Adipose tissue (tissue), 3 donors: ENCODE results near the gene CCDC136. TPM values are rescaled to one million over a fixed set of nuclear protein-coding genes. Genes with fewer than 3 reads are reported as not detected.

Source experiments
- H3K27ac ChIP-seq: one replicate; pipeline ENCODE4 v1.5.1; 2013; ENCODE audit warnings: low read depth, low read length
- WGBS, 3 donors: extraction: QIAGEN DNeasy Blood & Tissue Kit; methylation state at CpG; one replicate each; pipeline ENCODE4 v1.1.7; 2013; 5-methylcytosine and 5-hydroxymethylcytosine counted together
- polyA plus RNA-seq, 3 donors: library from polyadenylated mRNA; stranded (reverse); fragments of 200-250 nt; gene quantifications; one replicate each; pipeline ENCODE4 v1.2.3, GENCODE V29; 2013
- donor health status: healthy with polysubstance abuse.
- donor health status: Bipolar disorder and iron deficiency.
- donor health status: healthy.

Gene CCDC136
- polyA plus RNA-seq, 3 donors, result 0.79 to 2.8 (median 1.1) TPM

DNA sequence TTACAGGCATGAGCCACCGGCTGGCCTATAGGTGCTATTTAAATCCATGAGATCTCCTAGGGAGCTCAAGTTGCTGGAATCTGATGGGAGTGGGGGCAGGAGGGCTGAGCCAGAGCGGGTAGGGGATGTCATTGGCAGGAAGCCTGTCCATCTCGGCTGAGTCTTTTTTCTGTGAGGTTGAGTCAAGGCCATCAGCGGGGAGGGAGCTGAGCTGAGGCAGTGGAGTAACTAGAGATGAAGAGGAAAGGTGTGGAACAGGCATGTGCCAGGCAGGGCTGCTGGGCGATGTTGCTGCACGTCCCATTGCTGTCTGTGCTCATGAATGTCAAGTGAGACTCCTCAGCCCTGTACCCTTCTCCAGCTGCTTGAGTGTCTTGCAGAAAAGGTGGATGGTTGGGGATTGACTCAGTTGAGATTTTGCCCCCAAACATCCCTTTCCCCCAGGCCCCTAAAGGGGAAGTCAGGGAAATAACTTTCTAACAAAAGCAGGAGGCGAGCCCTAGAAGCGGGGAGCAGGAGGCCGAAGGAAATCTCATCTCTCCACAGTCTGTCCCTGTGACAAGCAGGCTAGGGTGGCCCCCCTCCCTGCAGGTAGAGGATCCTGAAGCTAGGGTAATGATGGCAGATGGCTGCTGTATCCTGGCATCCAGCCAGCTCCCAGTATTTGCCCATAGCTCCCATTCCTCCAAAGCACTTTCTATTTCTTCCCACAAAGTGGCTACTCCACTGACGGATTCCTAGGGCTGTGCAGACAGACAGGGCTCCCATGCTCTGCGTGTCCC lies 76.3 kb downstream of the CCDC136 start:
- WGBS, 3 donors, result 70 to 80% (median 75%) methylated on average over 11 of the region's 11 CpGs
- H3K27ac ChIP-seq, result no peak overlapping the region

DNA sequence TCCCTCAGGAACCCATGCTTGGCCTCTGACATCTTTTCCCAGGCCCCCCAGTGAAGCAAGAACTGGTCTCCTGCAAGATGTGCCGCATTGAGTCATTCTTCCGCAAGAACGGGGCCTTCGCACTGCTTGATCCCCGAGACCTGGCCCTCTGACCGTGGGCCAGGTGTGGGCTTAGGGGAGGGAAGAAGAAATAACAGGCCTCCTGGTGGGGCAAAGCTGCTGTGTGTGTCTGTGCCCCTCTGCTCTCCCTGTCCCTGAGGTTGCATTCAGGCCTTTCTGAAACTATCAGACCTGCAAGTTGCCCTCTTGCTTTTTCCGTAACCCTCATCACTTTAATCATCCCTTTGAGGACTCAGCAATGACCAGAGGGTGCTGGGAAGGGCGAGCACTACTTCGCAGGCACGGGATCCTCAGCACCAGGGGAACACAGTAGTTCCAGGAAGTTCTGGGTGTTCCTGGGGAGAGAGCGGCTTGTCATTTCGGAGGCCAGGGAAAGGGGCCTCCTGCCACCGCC lies 76.9 kb downstream of the CCDC136 start:
- 39 to 44% (median 40%) methylated on average over 13 of the region's 13 CpGs for WGBS, 3 donors
- no peak overlapping the region for H3K27ac ChIP-seq

DNA sequence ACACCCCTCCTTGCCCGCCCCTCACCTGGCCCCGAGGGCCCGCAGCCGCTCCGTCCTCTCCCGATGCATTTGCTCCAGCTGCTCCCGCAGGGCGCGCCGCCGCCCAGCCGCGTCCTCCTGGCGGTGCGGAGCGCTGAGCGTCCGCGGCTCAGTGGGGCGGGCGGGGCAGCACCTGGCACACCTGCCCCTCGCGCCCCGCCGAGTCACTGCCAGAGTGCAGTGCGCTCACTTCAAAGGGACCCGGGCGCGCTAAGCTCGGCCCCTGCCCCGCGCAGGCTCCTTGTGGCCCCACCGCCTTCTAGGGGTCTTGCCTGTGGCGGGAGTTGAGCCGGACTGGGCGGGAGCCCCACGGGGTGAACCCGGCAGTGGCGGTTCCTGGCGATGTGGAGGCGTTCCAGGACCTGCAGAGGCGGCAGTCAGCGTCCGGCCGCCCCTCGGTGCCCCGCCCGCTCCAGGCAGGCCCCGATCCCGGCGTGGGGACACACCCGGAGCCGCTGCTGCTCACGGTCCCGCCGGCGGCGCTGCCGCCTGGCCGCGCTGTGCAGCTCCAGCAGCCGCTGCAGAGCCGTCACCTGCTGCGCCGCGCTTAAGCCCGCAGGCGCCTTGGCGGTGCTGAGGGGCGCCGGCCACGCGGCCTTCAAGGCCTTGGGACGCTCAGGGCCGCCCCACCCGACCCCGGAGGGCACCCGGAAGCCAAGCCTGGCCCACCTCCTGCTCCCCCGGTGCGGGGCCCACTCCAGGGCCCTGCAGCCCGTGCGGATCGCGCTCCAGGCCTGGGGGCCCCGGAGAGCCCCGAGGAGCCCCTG lies 77.6 kb downstream of the CCDC136 start:
- H3K27ac ChIP-seq, result no peak overlapping the region
- 0 to 1% (median 1%) methylated on average over 66 to 86 of the region's 86 CpGs for WGBS, 3 donors

DNA sequence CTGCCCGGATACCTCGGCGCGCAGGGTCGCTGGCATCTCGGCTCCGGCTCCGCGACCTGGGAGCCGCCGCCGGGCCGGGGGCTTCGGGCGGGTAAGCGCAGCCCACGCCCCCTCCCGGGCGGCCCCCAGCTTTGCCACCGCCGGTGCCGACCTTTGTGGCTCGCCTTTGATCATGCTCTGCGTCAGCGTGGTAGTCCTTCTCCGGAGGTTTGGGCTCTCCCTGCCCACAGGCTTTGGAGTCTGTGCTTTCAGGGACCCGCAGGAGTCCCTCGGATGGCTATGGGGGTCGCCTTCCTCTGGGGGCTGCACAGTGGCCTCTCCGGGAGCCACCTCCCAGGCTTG lies 78.1 kb downstream of the CCDC136 start:
- no peak overlapping the region for H3K27ac ChIP-seq

DNA sequence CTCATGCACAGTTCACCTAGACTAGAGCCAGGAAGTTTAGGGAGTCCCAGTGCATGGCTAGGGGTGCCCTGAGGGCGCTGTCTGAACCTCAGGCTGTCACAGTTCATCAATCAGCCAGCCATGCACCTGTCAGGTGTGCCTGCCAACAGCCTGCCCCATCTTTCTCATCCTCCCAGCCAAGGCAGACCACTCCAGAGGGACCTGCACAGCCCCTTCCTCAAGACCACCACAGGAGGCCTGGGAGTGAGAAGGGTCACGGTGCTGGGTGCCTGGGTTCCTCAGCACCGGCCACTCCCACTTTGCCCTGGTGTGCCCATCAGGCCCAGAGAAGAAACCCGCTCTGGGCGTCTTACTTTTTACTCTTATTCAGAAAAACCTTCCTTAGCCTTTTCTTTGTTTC lies 79.3 kb downstream of the CCDC136 start:
- WGBS, 3 donors, result 92 to 99% (median 95%) methylated on average over 5 of the region's 5 CpGs
- H3K27ac ChIP-seq, result no peak overlapping the region

More for the DNA sequence above, 78.1 kb downstream of the CCDC136 start:
- 9 to 16% (median 12%) methylated on average over 24 to 30 of the region's 30 CpGs for WGBS, 3 donors

Other genes starting within 250 kb of the CCDC136 start
- gene GARIN1A, start 119.7 kb upstream of the CCDC136 start, polyA plus RNA-seq, result 1 to 10 TPM in 2 of 3 donors, under 1 TPM in 1; 0.44 to 2.6 (median 1.6) TPM
- gene CALU, start 52.6 kb upstream of the CCDC136 start, polyA plus RNA-seq, result 10 to 100 TPM; 21.3 to 75.9 (median 60.5) TPM
- not detected for gene OPN1SW, start 16.2 kb upstream of the CCDC136 start, polyA plus RNA-seq
- gene FLNC, start 38.4 kb downstream of the CCDC136 start, polyA plus RNA-seq, result 1 to 10 TPM; 5.8 to 9.3 (median 7.3) TPM
- gene ATP6V1F, start 70.9 kb downstream of the CCDC136 start, polyA plus RNA-seq, result 100 to 1,000 TPM in 2 of 3 donors, 10 to 100 TPM in 1; 76.4 to 216 (median 158) TPM
- gene KCP, start 118.7 kb downstream of the CCDC136 start, polyA plus RNA-seq, result 1 to 10 TPM in 2 of 3 donors, under 1 TPM in 1; 0.26 to 2.0 (median 1.5) TPM
- 1 to 10 TPM; 2.7 to 4.3 (median 3.7) TPM for gene IRF5, start 146.0 kb downstream of the CCDC136 start, polyA plus RNA-seq